Measurements from ENCODE around the gene IFNAR1. TPM values are rescaled to one million over a fixed set of nuclear protein-coding genes. Genes with fewer than 3 reads are reported as not detected.
A peak's percentile ranks its signal among the peaks of the same experiment; 100 is the strongest.
"Not testable (repeated sequence)": the region's sequence is repeated elsewhere in the genome, so short reads cannot be mapped to it uniquely, and the experiment has no call there.

The IFNAR1 gene
- total and polyA plus RNA-seq, 8 donors: 29.2 to 71.3 (median 34.0) TPM

DNA sequence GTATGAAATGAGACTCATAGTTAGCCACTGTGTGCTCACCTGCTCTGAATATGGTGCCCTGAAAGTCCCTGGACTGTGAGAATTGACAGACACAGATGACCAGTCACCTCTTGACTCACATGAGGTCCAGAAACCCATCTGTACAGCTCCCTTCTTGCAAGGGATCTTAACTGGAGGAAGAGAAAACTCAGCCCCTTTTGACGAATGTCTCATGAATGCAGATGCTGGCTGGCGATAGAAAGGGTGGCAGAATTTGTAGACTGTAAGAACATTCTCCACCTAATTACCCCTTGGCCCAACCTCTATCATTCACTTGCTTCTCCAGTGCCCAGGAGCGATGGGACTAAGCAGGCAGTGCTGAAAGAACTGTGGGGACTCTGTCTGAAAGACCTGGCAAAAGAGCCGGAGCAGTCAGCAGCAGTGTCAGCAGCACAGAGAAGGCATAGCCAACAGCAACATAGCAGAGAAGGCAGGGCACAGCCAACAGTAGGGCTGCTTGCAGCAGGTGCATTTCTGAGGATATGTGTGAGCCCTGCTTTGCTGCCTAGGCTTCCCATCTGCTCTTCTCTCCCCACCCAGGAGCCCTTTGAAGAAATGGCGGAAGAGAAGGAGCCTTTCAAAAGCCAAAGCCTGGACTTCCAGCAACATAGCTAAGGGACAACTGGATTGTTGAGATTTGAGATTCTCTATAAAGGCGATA is 52.6 kb downstream of the IFNAR1 start:
- TF ChIP-seq, protein P1, sequence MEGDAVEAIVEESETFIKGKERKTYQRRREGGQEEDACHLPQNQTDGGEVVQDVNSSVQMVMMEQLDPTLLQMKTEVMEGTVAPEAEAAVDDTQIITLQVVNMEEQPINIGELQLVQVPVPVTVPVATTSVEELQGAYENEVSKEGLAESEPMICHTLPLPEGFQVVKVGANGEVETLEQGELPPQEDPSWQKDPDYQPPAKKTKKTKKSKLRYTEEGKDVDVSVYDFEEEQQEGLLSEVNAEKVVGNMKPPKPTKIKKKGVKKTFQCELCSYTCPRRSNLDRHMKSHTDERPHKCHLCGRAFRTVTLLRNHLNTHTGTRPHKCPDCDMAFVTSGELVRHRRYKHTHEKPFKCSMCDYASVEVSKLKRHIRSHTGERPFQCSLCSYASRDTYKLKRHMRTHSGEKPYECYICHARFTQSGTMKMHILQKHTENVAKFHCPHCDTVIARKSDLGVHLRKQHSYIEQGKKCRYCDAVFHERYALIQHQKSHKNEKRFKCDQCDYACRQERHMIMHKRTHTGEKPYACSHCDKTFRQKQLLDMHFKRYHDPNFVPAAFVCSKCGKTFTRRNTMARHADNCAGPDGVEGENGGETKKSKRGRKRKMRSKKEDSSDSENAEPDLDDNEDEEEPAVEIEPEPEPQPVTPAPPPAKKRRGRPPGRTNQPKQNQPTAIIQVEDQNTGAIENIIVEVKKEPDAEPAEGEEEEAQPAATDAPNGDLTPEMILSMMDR (IDR thresholded peaks at IDR 0.05): no peak
- DNase-seq (no peak), ATAC-seq (no peak)
- Histone ChIP-seq H3K9me3 (no peaks in the 10 kb centered on the region), H3K27ac (no peak overlapping the region), H3K4me1 (peaks cover 20 to 67% of the 10 kb centered on the region in 2 donors), H3K4me3 (no peak overlapping the region), H3K36me3 (no peaks in the 10 kb centered on the region), H3K27me3 (no peaks in the 10 kb centered on the region)
- intact Hi-C loops (cut with DNase I): loop anchor here in 1 of 2 donors (10.0 kb wide), 1 partner anchor 173 kb away; no protein-coding TSS in a partner anchor

DNA sequence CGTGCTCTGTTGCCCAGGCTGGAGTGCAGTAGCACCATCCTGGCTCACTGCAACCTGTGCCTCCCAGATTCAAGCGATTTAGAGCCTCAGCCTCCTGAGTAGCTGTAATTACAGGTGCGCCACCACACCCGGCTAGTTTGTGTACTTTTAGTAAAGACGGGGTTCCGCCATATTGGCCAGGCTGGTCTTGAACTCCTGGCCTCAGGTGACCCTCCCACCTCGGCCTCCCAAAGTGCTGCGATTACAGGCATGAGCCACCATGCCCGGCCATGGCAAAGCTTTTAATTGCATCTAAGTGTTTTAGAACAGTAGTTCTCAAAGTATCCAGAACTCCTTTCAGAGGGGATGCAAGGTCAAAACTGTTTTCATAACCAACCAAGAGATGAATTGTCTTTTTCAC is 53.3 kb downstream of the IFNAR1 start:
- TF ChIP-seq, protein P1 (IDR thresholded peaks at IDR 0.05): no peak
- Histone ChIP-seq H3K36me3 (no peaks in the 10 kb centered on the region), H3K9me3 (no peaks in the 10 kb centered on the region), H3K4me1 (peaks cover 25 to 72% of the 10 kb centered on the region in 2 donors), H3K4me3 (no peak overlapping the region), H3K27me3 (no peaks in the 10 kb centered on the region), H3K27ac (no peak overlapping the region)
- DNase-seq: no peak
- ATAC-seq: no peak
- intact Hi-C loops (cut with DNase I): loop anchor here in 1 of 2 donors (10.0 kb wide), 1 partner anchor 173 kb away; no protein-coding TSS in a partner anchor

DNA sequence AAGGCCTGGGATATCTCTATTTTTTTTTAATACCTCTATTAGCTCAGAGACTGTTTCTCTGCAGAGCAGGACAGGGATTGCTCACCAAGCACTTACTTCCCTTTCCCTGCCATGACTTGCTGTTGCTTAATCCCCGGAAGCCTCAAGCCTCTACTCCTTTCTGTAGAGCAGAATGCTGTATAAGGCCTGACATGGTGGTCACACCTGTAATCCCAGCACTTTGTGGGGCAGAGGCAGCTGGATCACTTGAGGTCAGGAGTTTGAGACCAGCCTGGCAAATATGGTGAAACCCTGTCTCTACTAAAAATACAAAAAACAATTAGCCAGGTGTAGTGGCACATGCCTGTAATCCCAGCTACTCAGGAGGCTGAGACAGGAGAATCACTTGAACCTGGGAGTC is 55.2 kb downstream of the IFNAR1 start:
- DNase-seq: peak in 1 of 4 donors; percentile 65
- not testable (repeated sequence) for H3K27me3 ChIP-seq, H3K36me3 ChIP-seq, H3K4me3 ChIP-seq, H3K9me3 ChIP-seq
- peaks cover 23 to 71% of the 10 kb centered on the region in 2 donors for H3K4me1 ChIP-seq
- peak overlapping the region; percentile 79 to 93 for H3K27ac ChIP-seq
- ATAC-seq: peak; percentile 73
- intact Hi-C loops (cut with DNase I): loop anchor here in 1 of 2 donors (10.0 kb wide), 1 partner anchor 175 kb away; no protein-coding TSS in a partner anchor

DNA sequence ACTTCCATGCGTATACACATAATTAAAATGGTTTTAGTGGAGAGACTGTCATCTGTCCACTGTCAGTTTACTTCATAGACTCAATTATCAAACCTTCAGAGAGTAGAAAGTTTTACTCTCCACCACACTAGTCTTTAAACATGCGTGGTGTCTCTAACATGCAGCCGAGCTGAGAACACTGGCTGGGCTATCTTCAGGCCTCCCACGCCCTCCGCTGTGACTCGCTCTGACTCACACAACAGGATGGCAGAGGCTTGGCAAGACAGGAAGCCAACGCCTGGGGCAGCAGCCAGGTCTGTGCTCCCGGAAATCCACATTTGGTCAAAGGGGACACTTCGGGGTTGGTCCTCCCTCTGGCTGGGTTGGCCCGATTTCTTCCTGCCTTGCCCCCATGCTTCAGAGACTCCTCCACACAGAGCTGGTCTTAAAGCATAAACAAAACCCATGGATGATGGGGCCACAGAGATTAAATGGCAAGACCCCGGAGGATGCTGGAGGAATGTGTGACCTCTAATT is 55.8 kb downstream of the IFNAR1 start:
- DNase-seq: peak in 3 of 4 donors; percentile 35 to 96 (median 94)
- ATAC-seq: peak; percentile 93
- Histone ChIP-seq H3K36me3 (no peaks in the 10 kb centered on the region), H3K4me3 (no peak overlapping the region), H3K27ac (peak overlapping the region; percentile 79 to 93), H3K27me3 (no peaks in the 10 kb centered on the region), H3K9me3 (no peaks in the 10 kb centered on the region), H3K4me1 (peaks cover 21 to 71% of the 10 kb centered on the region in 2 donors)
- intact Hi-C loops (cut with DNase I): no loop called here
- TF ChIP-seq, protein P1 (IDR thresholded peaks at IDR 0.05): peak in 1 of 2 donors; percentile 14

DNA sequence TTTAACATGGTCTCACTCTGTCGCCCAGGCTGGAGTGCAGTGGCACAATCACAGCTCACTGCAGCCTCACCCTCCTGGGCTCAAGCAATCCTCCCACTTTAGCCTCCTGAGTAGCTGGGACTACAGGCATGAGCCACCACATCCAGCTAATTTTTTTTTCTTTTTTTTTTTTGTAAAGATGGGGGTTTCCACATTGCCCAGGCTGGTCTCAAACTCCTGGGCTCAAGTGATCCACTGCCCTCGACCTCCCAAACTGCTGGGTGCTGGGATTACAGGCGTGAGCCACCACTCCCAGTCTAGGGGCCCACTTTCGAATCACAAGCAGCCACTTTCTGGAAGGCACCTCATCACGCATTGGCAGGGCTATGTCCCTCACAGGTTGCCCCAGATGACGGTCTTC is 56.6 kb downstream of the IFNAR1 start:
- DNase-seq; H3K36me3 ChIP-seq; H3K4me3 ChIP-seq; H3K9me3 ChIP-seq; ATAC-seq; intact Hi-C loops (cut with DNase I); H3K27me3 ChIP-seq: not testable (repeated sequence)
- peaks cover 21 to 66% of the 10 kb centered on the region in 2 donors for H3K4me1 ChIP-seq
- H3K27ac ChIP-seq: peak overlapping the region in 1 of 2 donors; percentile 93

DNA sequence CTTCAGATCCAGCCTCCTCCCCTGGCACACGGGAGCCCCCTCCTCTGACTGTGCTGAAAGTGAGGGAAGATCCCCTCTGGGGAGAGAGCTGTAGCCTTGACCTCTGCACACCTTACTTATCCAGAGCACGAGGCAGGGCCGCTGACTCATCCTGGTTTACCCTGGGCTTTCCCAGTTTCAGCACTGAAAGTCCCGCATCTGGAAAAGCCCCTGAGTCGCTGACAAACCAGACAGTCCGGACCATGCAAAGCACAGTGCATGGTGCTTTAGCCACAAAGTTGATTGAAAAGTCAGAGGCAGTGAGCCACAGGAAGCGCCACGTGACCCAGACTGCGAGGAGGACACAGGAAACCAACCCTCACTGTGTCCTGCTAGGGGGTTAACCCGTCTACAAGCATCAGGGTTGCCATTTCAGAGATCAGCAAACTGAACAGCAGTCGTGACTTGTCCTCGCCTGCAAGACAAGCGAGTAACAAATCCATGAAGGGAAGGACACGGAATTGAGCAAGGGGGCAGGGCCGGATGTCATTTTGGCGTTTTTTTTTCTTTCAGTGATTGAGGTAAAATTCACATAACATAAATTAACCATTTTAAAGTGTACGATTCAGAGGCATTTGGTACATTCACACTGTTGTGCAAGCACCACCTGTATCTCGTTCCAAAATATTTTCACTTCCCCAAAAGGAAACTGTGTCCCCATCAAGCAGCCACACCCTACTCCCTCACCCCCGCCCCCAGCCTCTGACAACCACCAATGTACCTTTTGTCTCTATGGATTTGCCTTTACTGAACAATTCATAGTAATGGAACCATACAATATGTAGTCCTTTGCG is 58.5 kb downstream of the IFNAR1 start:
- peak in 2 of 4 donors; percentile 85 to 92 for DNase-seq
- H3K4me3 ChIP-seq: peak overlapping the region in 1 of 2 donors; percentile 2
- intact Hi-C loops (cut with DNase I): no loop called here
- TF ChIP-seq, protein P1 (IDR thresholded peaks at IDR 0.05): no peak
- H3K27me3 ChIP-seq: no peaks in the 10 kb centered on the region
- H3K36me3 ChIP-seq: no peaks in the 10 kb centered on the region
- ATAC-seq: peak; percentile 51
- H3K4me1 ChIP-seq: peaks cover 21 to 84% of the 10 kb centered on the region in 2 donors
- H3K27ac ChIP-seq: peak overlapping the region; percentile 77 to 93
- H3K9me3 ChIP-seq: no peaks in the 10 kb centered on the region

All from left lung (tissue), 10 donors.